Measurements from ENCODE around the gene THUMPD3. TPM values are rescaled to one million over a fixed set of nuclear protein-coding genes. Genes with fewer than 3 reads are reported as not detected.
A peak's percentile ranks its signal among the peaks of the same experiment; 100 is the strongest.

Gene THUMPD3
- total and polyA plus RNA-seq, 2 of the 13 experiments (the other 11 are each of a cell fraction or from before 2014, with no cell fraction given), result 31.2 to 44.1 TPM

GRCh38 chr3:9362731-9363530 lies at the start of gene THUMPD3 (continued):
- TF ChIP-seq ZBED4 (CRISPR knock-in tag; IDR thresholded peaks at IDR 0.05; ENCODE audit: borderline replicate concordance), result peak; percentile 60; the same call in 1 of the 2 replicates
- TF ChIP-seq HOMEZ (CRISPR knock-in tag; IDR thresholded peaks at IDR 0.05; ENCODE audit: low read depth), result peak; percentile 74
- no peak for TF ChIP-seq ZNF75D (CRISPR knock-in tag; IDR thresholded peaks at IDR 0.05; ENCODE audit: borderline replicate concordance)
- TF ChIP-seq THAP11 (CRISPR knock-in tag; IDR thresholded peaks at IDR 0.05), result peak; percentile 92
- peak; percentile 99 for TF ChIP-seq POLR2G (IDR thresholded peaks at IDR 0.05; ENCODE audit: low read depth, low read length)
- peak; percentile 96 for TF ChIP-seq ZNF891 (CRISPR knock-in tag; IDR thresholded peaks at IDR 0.05)
- peak; percentile 54; the same call in 1 of the 2 replicates for TF ChIP-seq BCL6 (CRISPR knock-in tag; IDR thresholded peaks at IDR 0.05)
- no peak for TF ChIP-seq ZNF629 (CRISPR knock-in tag; conservative IDR thresholded peaks at IDR 0.05)
- no peak; the same call in 1 of the 2 replicates for TF ChIP-seq ZNF780A (CRISPR knock-in tag; IDR thresholded peaks at IDR 0.05)
- TF ChIP-seq MLLT10 (CRISPR knock-in tag; IDR thresholded peaks at IDR 0.05), result no peak
- TF ChIP-seq ZNF720 (CRISPR knock-in tag; IDR thresholded peaks at IDR 0.05), result peak; percentile 90; the same call in 1 of the 2 replicates
- TF ChIP-seq ZNF546 (CRISPR knock-in tag; conservative IDR thresholded peaks at IDR 0.05), result peak; percentile 77; the same call in 1 of the 2 replicates
- no peak for TF ChIP-seq ZNF17 (CRISPR knock-in tag; IDR thresholded peaks at IDR 0.05)
- peak; percentile 63 for TF ChIP-seq ZNF564 (CRISPR knock-in tag; IDR thresholded peaks at IDR 0.05)
- TF ChIP-seq JUNB (CRISPR knock-in tag; IDR thresholded peaks at IDR 0.05; ENCODE audit: borderline replicate concordance), result no peak
- TF ChIP-seq KDM5B (CRISPR knock-in tag; IDR thresholded peaks at IDR 0.05; ENCODE audit: borderline replicate concordance), result peak; percentile 83; the same call in 1 of the 2 replicates
- TF ChIP-seq PTBP1 (IDR thresholded peaks at IDR 0.05; ENCODE audit: low read depth, low read length, poor library complexity, severe bottlenecking), result no peak
- TF ChIP-seq HMG20A (CRISPR knock-in tag; IDR thresholded peaks at IDR 0.05; ENCODE audit: borderline replicate concordance), result no peak
- peak; percentile 86; the same call in 1 of the 2 replicates for TF ChIP-seq ZNF691 (CRISPR knock-in tag; IDR thresholded peaks at IDR 0.05; ENCODE audit: borderline replicate concordance, low read depth)
- TF ChIP-seq NR1H2 (CRISPR knock-in tag; IDR thresholded peaks at IDR 0.05; ENCODE audit: borderline replicate concordance, low read depth), result 0 out of 2 replicates have a peak, but pooled peaks have one; percentile 56
- TF ChIP-seq GATAD2A (CRISPR knock-in tag; IDR thresholded peaks at IDR 0.05), result peak; percentile 62; the same call in 1 of the 2 replicates
- no peak for TF ChIP-seq ZNF737 (CRISPR knock-in tag; IDR thresholded peaks at IDR 0.05; ENCODE audit: borderline replicate concordance)
- TF ChIP-seq SNAI1 (CRISPR knock-in tag; IDR thresholded peaks at IDR 0.05; ENCODE audit: borderline replicate concordance), result no peak
- TF ChIP-seq HIVEP1 (CRISPR knock-in tag; IDR thresholded peaks at IDR 0.05), result peak; percentile 92

All from HepG2 (cell line).